Stomach (tissue), 4 donors: ENCODE results near the gene MRPS6.

Experiments
- CTCF ChIP-seq, 7 experiments: fragments of 450-650 bp in 4 of 7; fragments of 200-600 bp in 3 of 7; sonication (generic) in 3 of 7; IDR thresholded peaks; one replicate each; pipeline ENCODE4 v1.5.1; 2016 to 2019; ENCODE audit warnings: antibody characterized with exemption in 7 of 7, control low read depth in 2 of 7, mild to moderate bottlenecking in 1 of 7
- EP300 ChIP-seq: sonication (generic); formaldehyde crosslinking; IDR thresholded peaks from one replicate; pipeline ENCODE4 v1.6.1; 2017; ENCODE audit warnings: antibody characterized with exemption
- POLR2A ChIP-seq, 4 donors: fragments of 450-650 bp; IDR thresholded peaks; one replicate each; pipeline ENCODE4 v1.6.1; 2016; ENCODE audit warnings: antibody characterized with exemption in 4 of 4, control low read depth in 2 of 4, mild to moderate bottlenecking in 1 of 4, moderate library complexity in 1 of 4

GRCh38 chr21:34182436-34182835, 109.1 kb downstream of the MRPS6 start:
- no peak for TF ChIP-seq CTCF (IDR thresholded peaks at IDR 0.05)
- no peak for TF ChIP-seq EP300
- no peak for TF ChIP-seq POLR2A (IDR thresholded peaks at IDR 0.05)
